Neural progenitor cell (in vitro differentiated cells): ENCODE measurements around the gene RIPK3. TPM values are rescaled to one million over a fixed set of nuclear protein-coding genes. Genes with fewer than 3 reads are reported as not detected.

Source experiments
- DNase-seq: peaks from one replicate; pipeline ENCODE4 v3.0.0-alpha.2; 2016; ENCODE audit warnings: low spot score
- H2AFZ ChIP-seq: fragments of 200-600 bp; sonication (generic); replicated peaks from 2 replicates; pipeline ENCODE4 v1.6.1; 2016; ENCODE audit warnings: antibody characterized with exemption
- H3F3A ChIP-seq: fragments of 200-600 bp; sonication (generic); 2 replicates; pipeline ENCODE4 v1.6.1; 2016; ENCODE audit warnings: antibody characterized with exemption, low read depth
- H3K27ac ChIP-seq: fragments of 200-600 bp; sonication (generic); 2 replicates; pipeline ENCODE4 v1.5.1; 2016; ENCODE audit warnings: mild to moderate bottlenecking
- H3K27me3 ChIP-seq: fragments of 200-600 bp; sonication (generic); 2 replicates; pipeline ENCODE4 v1.6.1; 2016; ENCODE audit warnings: mild to moderate bottlenecking, moderate library complexity
- H3K36me3 ChIP-seq: fragments of 200-600 bp; sonication (generic); 2 replicates; pipeline ENCODE4 v1.5.1; 2016
- H3K4me1 ChIP-seq: fragments of 200-600 bp; sonication (generic); 2 replicates; pipeline ENCODE4 v1.6.1; 2016; ENCODE audit warnings: mixed run types
- H3K4me2 ChIP-seq: fragments of 200-600 bp; sonication (generic); 2 replicates; pipeline ENCODE4 v1.6.1; 2016
- H3K4me3 ChIP-seq: fragments of 200-600 bp; sonication (generic); 2 replicates; pipeline ENCODE4 v1.5.1; 2016
- H3K79me2 ChIP-seq: fragments of 200-600 bp; sonication (generic); 2 replicates; pipeline ENCODE4 v1.6.1; 2016; ENCODE audit warnings: low read depth
- H3K9ac ChIP-seq: fragments of 200-600 bp; sonication (generic); 2 replicates; pipeline ENCODE4 v1.6.1; 2016
- H3K9me3 ChIP-seq: fragments of 200-600 bp; sonication (generic); 2 replicates; pipeline ENCODE4 v1.5.1; 2016; ENCODE audit warnings: low read depth
- H4K20me1 ChIP-seq: fragments of 200-600 bp; sonication (generic); 2 replicates; pipeline ENCODE4 v1.6.1; 2016; ENCODE audit warnings: low read depth
- H3K27ac Mint-ChIP-seq: 3 replicates; pipeline ENCODE4 v1.8.0; 2021; ENCODE audit warnings: mixed read lengths
- H3K27me3 Mint-ChIP-seq: 2 replicates; pipeline ENCODE4 v1.8.0; 2022; ENCODE audit warnings: low read depth, mild to moderate bottlenecking, inconsistent platforms, moderate library complexity, mixed read lengths; ENCODE audit not compliant: insufficient read depth
- H3K36me3 Mint-ChIP-seq: 3 replicates; pipeline ENCODE4 v1.8.0; 2021; ENCODE audit warnings: mixed read lengths
- H3K4me1 Mint-ChIP-seq: 3 replicates; pipeline ENCODE4 v1.8.0; 2021; ENCODE audit warnings: mixed read lengths
- H3K4me3 Mint-ChIP-seq: 3 replicates; pipeline ENCODE4 v1.8.0; 2021; ENCODE audit warnings: mild to moderate bottlenecking, moderate library complexity, mixed read lengths
- H3K9me3 Mint-ChIP-seq: 3 replicates; pipeline ENCODE4 v1.8.0; 2020; ENCODE audit warnings: mixed read lengths
- CTCF ChIP-seq: fragments of 200-600 bp; sonication (generic); IDR thresholded peaks from 2 replicates; pipeline ENCODE4 v1.5.1; 2017; ENCODE audit warnings: antibody characterized with exemption, mild to moderate bottlenecking
- EZH2 ChIP-seq: fragments of 200-600 bp; sonication (generic); IDR thresholded peaks from 2 replicates; pipeline ENCODE4 v1.6.1; 2017; ENCODE audit warnings: antibody characterized with exemption, mild to moderate bottlenecking, moderate library complexity
- EZH2phosphoT487 ChIP-seq: fragments of 200-600 bp; sonication (generic); IDR thresholded peaks from 2 replicates; pipeline ENCODE4 v1.6.1; 2017; ENCODE audit warnings: antibody characterized with exemption
- total RNA-seq: library from RNA; depleted of rRNA; stranded (reverse); fragments of >200 nt; gene quantifications from 2 replicates; pipeline ENCODE4 v1.2.3, GENCODE V29; 2015; ENCODE audit warnings: low replicate concordance

RIPK3 gene
- total RNA-seq, 1 donor from 2014 or later: not detected

DNA sequence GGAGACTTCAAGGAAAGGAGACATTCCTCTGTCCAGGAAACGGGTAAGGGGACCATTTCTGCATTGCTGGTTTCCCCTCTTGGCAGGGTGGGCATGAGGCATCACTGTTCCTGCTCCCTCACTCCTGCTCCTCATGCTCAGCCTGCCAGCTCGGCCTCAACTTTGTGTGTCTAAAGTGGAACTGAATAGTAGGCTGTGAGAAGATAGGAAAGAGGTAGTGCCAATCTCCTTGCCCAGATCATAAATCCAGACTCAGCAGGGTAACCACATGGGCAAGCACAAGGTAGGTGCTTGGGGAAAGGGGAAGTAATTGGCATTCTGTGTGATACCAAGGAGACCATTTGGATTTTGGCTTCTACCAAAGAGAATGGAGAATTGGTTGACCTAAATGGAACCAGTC, 25.9 kb downstream of the RIPK3 start:
- Histone ChIP-seq H3K27me3 (peaks cover 21% of the 10 kb centered on the region), H3K36me3 (no peaks in the 10 kb centered on the region), H3K79me2 (no peaks in the 10 kb centered on the region), H3K4me2 (no peak overlapping the region), H3K9me3 (no peaks in the 10 kb centered on the region), H3K9ac (no peak overlapping the region), H4K20me1 (no peaks in the 10 kb centered on the region), H3K4me3 (no peak overlapping the region), H3K27ac (no peak overlapping the region), H3F3A (no peaks in the 10 kb centered on the region), H2AFZ (no peak overlapping the region), H3K4me1 (no peaks in the 10 kb centered on the region)
- no peaks in the 10 kb centered on the region for H3K9me3 Mint-ChIP-seq
- peak overlapping the region; percentile 13 for H3K27ac Mint-ChIP-seq
- no peak overlapping the region for H3K4me3 Mint-ChIP-seq
- DNase-seq: no peak
- H3K27me3 Mint-ChIP-seq: peaks cover 7% of the 10 kb centered on the region
- peaks cover 2% of the 10 kb centered on the region for H3K36me3 Mint-ChIP-seq
- no peak for TF ChIP-seq EZH2phosphoT487
- TF ChIP-seq CTCF: no peak
- no peak for TF ChIP-seq EZH2
- H3K4me1 Mint-ChIP-seq: no peaks in the 10 kb centered on the region

- Histone ChIP-seq H3K4me3 (no peak overlapping the region), H3K79me2 (no peaks in the 10 kb centered on the region), H4K20me1 (no peaks in the 10 kb centered on the region), H3K4me2 (no peak overlapping the region), H3K9me3 (no peaks in the 10 kb centered on the region), H3K36me3 (no peaks in the 10 kb centered on the region), H2AFZ (no peak overlapping the region), H3F3A (no peaks in the 10 kb centered on the region), H3K27me3 (peaks cover 12% of the 10 kb centered on the region), H3K9ac (no peak overlapping the region), H3K27ac (no peak overlapping the region), H3K4me1 (no peaks in the 10 kb centered on the region)
- no peak for DNase-seq
- peaks cover 2% of the 10 kb centered on the region for H3K36me3 Mint-ChIP-seq
- no peak overlapping the region for H3K27ac Mint-ChIP-seq
- H3K27me3 Mint-ChIP-seq: peaks cover 12% of the 10 kb centered on the region
- no peaks in the 10 kb centered on the region for H3K9me3 Mint-ChIP-seq
- TF ChIP-seq EZH2phosphoT487: no peak
- no peak for TF ChIP-seq EZH2
- no peak for TF ChIP-seq CTCF
- peaks cover 2% of the 10 kb centered on the region for H3K4me1 Mint-ChIP-seq
- no peak overlapping the region for H3K4me3 Mint-ChIP-seq
These were observed 26.9 kb downstream of the RIPK3 start for GRCh38 chr14:24312736-24313507.

DNA sequence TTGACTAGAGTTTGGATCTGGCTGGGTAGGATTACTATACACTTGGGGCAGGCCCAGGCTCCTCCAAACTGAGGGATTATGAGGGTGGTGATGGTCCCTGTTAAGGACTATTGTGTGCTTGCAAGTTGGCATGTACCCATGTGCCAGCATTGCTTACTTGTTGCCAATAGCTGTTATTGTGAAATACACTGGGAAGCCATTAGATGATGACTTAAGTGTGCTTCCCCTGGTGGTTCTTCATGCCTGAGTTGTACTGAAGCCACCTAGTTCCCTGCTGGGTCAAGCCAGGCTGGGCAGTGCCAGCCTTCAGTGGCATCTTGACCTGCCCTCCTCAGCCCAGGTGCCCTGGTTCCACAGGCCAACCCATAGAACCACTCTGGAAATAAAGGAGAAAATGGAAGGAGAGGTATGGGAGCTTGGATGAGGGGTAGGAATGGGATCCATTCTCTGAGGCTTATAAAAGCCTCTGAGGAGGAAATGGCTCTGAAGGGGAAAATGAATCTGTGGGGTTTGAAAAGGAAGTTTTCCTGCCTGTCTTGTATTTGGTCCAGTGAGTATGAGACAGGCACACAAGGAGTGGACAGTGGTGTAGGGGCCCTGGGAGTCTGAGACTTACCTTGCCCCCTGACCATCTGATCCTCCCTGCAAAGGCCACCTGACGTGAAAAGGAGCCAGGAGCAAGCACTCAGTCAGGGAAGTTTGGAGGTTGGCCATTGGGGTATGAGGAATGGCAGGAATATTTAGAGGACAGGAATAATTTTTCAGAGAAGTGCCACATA, 27.8 kb downstream of the RIPK3 start:
- Mint-ChIP-seq H3K36me3 (peaks cover 2% of the 10 kb centered on the region), H3K4me1 (peaks cover 5% of the 10 kb centered on the region), H3K4me3 (peak overlapping the region; percentile 41), H3K9me3 (no peaks in the 10 kb centered on the region), H3K27me3 (peaks cover 12% of the 10 kb centered on the region), H3K27ac (no peak overlapping the region)
- no peaks in the 10 kb centered on the region for H3K79me2 ChIP-seq
- no peaks in the 10 kb centered on the region for H4K20me1 ChIP-seq
- no peak for DNase-seq
- no peak overlapping the region for H3K9ac ChIP-seq
- H3K4me1 ChIP-seq: no peaks in the 10 kb centered on the region
- no peak overlapping the region for H2AFZ ChIP-seq
- H3K27me3 ChIP-seq: peaks cover 3% of the 10 kb centered on the region
- no peaks in the 10 kb centered on the region for H3K36me3 ChIP-seq
- no peak overlapping the region for H3K4me2 ChIP-seq
- no peak overlapping the region for H3K27ac ChIP-seq
- TF ChIP-seq EZH2: no peak
- no peak for TF ChIP-seq EZH2phosphoT487
- no peak for TF ChIP-seq CTCF
- H3F3A ChIP-seq: no peaks in the 10 kb centered on the region
- H3K4me3 ChIP-seq: no peak overlapping the region
- no peaks in the 10 kb centered on the region for H3K9me3 ChIP-seq
